ENCODE data around the gene PGRMC1.
"Not testable (repeated sequence)": the region's sequence is repeated elsewhere in the genome, so short reads cannot be mapped to it uniquely, and the experiment has no call there.

The PGRMC1 gene

DNA sequence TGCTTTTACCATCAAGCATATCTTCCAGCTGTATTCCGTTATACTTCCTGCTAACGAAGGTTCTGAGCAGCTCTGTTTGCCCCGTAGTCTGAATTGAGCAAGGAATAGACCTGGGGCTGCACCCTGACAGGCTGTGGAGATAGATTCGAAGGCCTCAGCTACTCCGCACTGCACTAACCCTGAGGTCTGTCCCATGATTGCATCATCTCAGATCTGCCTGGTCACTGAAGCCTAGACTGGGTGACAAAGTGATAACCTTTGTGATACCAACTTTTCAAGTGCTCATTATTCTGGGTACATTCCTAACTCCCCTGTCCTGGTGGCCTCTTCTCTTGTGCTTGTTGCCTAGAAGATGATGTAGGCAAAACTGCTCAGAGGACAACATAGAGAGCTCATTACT is 29.9 kb upstream of the PGRMC1 start:
- H3K4me1 ChIP-seq (ENCODE audit: insufficient read depth, low read length, severe bottlenecking): no peaks in the 10 kb centered on the region
- no peak overlapping the region for H3K4me3 ChIP-seq (ENCODE audit: low read depth, low read length, poor library complexity, severe bottlenecking)
- H3K9ac ChIP-seq (ENCODE audit: low read length): no peak overlapping the region
- H4K20me1 ChIP-seq (ENCODE audit: insufficient read depth, low read length): no peaks in the 10 kb centered on the region
- H3K27ac ChIP-seq (ENCODE audit: low read depth, low read length, poor library complexity, severe bottlenecking): no peak overlapping the region
- no peaks in the 10 kb centered on the region for H3K27me3 ChIP-seq (ENCODE audit: insufficient read depth, low read length)
- H3F3A ChIP-seq (ENCODE audit: insufficient read depth, low read length): no peaks in the 10 kb centered on the region
- no peak overlapping the region for H2AFZ ChIP-seq (ENCODE audit: low read length)
- no peaks in the 10 kb centered on the region for H3K79me2 ChIP-seq (ENCODE audit: insufficient read depth, low read length)
- no peak overlapping the region for H3K4me2 ChIP-seq (ENCODE audit: low read length)
- TF ChIP-seq, protein P1, sequence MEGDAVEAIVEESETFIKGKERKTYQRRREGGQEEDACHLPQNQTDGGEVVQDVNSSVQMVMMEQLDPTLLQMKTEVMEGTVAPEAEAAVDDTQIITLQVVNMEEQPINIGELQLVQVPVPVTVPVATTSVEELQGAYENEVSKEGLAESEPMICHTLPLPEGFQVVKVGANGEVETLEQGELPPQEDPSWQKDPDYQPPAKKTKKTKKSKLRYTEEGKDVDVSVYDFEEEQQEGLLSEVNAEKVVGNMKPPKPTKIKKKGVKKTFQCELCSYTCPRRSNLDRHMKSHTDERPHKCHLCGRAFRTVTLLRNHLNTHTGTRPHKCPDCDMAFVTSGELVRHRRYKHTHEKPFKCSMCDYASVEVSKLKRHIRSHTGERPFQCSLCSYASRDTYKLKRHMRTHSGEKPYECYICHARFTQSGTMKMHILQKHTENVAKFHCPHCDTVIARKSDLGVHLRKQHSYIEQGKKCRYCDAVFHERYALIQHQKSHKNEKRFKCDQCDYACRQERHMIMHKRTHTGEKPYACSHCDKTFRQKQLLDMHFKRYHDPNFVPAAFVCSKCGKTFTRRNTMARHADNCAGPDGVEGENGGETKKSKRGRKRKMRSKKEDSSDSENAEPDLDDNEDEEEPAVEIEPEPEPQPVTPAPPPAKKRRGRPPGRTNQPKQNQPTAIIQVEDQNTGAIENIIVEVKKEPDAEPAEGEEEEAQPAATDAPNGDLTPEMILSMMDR (IDR thresholded peaks at IDR 0.05; ENCODE audit: low read length): no peak
- no peak for TF ChIP-seq EZH2 (IDR thresholded peaks at IDR 0.05; ENCODE audit: borderline replicate concordance, low read length)
- H3K36me3 ChIP-seq (ENCODE audit: insufficient read depth, low read length): no peaks in the 10 kb centered on the region
- no peaks in the 10 kb centered on the region for H3K9me3 ChIP-seq (ENCODE audit: low read length)
- H3K9me2 ChIP-seq (ENCODE audit: low read depth, low read length): no peaks in the 10 kb centered on the region

DNA sequence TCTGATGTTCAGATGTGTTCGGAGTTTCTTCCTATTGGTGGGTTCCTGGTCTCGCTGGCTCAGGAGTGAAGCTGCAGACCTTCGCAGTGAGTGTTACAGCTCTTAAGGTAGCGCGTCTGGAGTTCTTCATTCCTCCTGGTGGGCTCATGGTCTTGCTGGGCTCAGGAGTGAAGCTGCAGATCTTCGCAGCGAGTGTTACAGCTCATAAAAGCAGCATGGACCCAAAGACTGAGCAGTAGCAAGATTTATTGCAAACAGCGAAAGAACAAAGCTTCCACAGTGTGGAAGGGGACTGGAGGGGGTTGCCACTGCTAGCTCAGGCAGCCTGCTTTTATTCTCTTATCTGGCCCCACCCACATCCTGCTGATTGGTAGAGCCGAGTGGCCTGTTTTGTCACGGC is 28.6 kb upstream of the PGRMC1 start:
- not testable (repeated sequence) for H3F3A ChIP-seq (ENCODE audit: insufficient read depth, low read length); H3K4me3 ChIP-seq (ENCODE audit: low read depth, low read length, poor library complexity, severe bottlenecking); H4K20me1 ChIP-seq (ENCODE audit: insufficient read depth, low read length); H3K79me2 ChIP-seq (ENCODE audit: insufficient read depth, low read length); H3K4me2 ChIP-seq (ENCODE audit: low read length); H3K36me3 ChIP-seq (ENCODE audit: insufficient read depth, low read length); H3K4me1 ChIP-seq (ENCODE audit: insufficient read depth, low read length, severe bottlenecking); H3K27ac ChIP-seq (ENCODE audit: low read depth, low read length, poor library complexity, severe bottlenecking); H3K9me3 ChIP-seq (ENCODE audit: low read length); H3K9ac ChIP-seq (ENCODE audit: low read length); H3K27me3 ChIP-seq (ENCODE audit: insufficient read depth, low read length); H3K9me2 ChIP-seq (ENCODE audit: low read depth, low read length); H2AFZ ChIP-seq (ENCODE audit: low read length)

- Histone ChIP-seq H3K9me3 (ENCODE audit: low read length) (no peaks in the 10 kb centered on the region), H3K4me2 (ENCODE audit: low read length) (no peak overlapping the region), H3K9me2 (ENCODE audit: low read depth, low read length) (no peaks in the 10 kb centered on the region), H4K20me1 (ENCODE audit: insufficient read depth, low read length) (no peaks in the 10 kb centered on the region), H3K36me3 (ENCODE audit: insufficient read depth, low read length) (no peaks in the 10 kb centered on the region), H2AFZ (ENCODE audit: low read length) (no peak overlapping the region), H3K9ac (ENCODE audit: low read length) (no peak overlapping the region), H3K4me1 (ENCODE audit: insufficient read depth, low read length, severe bottlenecking) (no peaks in the 10 kb centered on the region), H3K4me3 (ENCODE audit: low read depth, low read length, poor library complexity, severe bottlenecking) (no peak overlapping the region), H3F3A (ENCODE audit: insufficient read depth, low read length) (no peaks in the 10 kb centered on the region), H3K27me3 (ENCODE audit: insufficient read depth, low read length) (no peaks in the 10 kb centered on the region; the same call in 1 of the 2 replicates), H3K79me2 (ENCODE audit: insufficient read depth, low read length) (no peaks in the 10 kb centered on the region), H3K27ac (ENCODE audit: low read depth, low read length, poor library complexity, severe bottlenecking) (no peak overlapping the region)
- TF ChIP-seq, protein P1 (IDR thresholded peaks at IDR 0.05; ENCODE audit: low read length): no peak
- TF ChIP-seq EZH2 (IDR thresholded peaks at IDR 0.05; ENCODE audit: borderline replicate concordance, low read length): no peak
Measured at GRCh38 chrX:119208401-119209057, 27.6 kb upstream of the PGRMC1 start.

- not testable (repeated sequence) for H3K27me3 ChIP-seq (ENCODE audit: insufficient read depth, low read length); H3K36me3 ChIP-seq (ENCODE audit: insufficient read depth, low read length); H3K4me3 ChIP-seq (ENCODE audit: low read depth, low read length, poor library complexity, severe bottlenecking); H2AFZ ChIP-seq (ENCODE audit: low read length); H3K27ac ChIP-seq (ENCODE audit: low read depth, low read length, poor library complexity, severe bottlenecking); H3K9me2 ChIP-seq (ENCODE audit: low read depth, low read length); H3K9me3 ChIP-seq (ENCODE audit: low read length); H3K4me2 ChIP-seq (ENCODE audit: low read length); H3K9ac ChIP-seq (ENCODE audit: low read length); H3F3A ChIP-seq (ENCODE audit: insufficient read depth, low read length); H4K20me1 ChIP-seq (ENCODE audit: insufficient read depth, low read length); H3K79me2 ChIP-seq (ENCODE audit: insufficient read depth, low read length); H3K4me1 ChIP-seq (ENCODE audit: insufficient read depth, low read length, severe bottlenecking)
Measured at GRCh38 chrX:119210931-119211648, 25.0 kb upstream of the PGRMC1 start.
